Activated CD8-positive, alpha-beta memory T cell treated with anti-CD3 and anti-CD28 coated beads, Interleukin-2, amount 50 U/mL, for 1 hour (primary cell): ENCODE results near the gene IKZF5.

Experiments
- DNase-seq: peaks from one replicate; pipeline ENCODE4 v3.0.0-alpha.2; 2020; ENCODE audit errors: extremely low read depth

Gene IKZF5

DNA sequence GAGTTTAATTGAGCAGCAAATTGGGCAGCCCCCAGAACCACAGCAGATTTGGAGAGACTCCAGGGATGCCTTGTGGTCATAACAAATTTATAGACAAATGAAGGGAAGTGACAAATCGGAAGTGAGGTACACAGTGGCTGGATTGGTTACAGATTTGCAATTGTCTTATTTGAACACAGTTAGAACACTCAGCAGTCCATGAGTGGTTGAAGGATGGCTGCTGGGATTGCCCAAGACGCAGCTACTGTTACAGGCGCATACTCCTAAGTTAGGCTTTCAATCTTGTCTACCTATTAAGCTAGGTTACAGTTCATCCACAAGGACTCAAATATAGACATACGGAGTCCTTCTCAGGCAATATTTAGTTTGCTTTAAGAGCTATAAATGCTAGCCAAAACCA, 7.6 kb upstream of the IKZF5 start:
- DNase-seq = no peak

DNA sequence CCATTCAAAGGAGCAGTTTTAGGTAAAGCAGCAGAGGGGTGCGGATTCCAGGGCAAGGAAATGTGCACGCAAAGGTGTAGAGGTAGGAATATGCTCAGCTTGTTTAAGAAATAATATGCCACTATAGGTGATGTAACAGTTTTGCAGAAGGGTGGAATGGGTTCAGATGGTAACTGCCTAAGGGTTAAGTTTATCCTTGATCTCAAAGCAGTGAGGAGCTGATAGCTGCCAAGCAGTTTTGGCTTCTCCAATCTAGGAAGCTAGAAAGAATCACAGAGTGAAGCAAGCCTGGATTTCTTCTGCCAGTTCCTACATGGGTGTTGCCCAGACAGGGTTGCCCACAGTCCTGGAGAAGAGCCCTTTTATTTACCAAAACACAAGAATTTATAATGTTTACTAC, 6.2 kb upstream of the IKZF5 start:
- no peak for DNase-seq

- DNase-seq = no peak
These were observed 5.1 kb upstream of the IKZF5 start for GRCh38 chr10:123013456-123014419.

DNA sequence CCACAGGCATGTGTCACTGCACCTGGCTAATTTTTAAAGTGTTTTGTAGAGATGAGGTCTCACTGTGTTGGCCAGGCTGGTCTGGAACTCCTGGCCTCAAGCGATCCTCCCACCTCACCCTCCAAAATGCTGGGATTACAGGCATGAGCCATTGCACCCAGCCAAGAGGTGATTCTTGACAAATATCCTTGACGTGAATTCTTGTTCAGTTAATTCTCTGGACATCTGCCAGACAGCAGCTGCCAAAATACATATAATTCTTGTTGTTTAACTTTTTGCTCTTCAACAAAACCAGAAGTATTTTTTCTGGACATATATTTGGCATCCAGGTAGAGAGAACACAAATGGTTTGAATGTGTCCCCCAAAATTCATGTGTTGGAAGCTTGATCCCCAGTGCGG, 3.4 kb upstream of the IKZF5 start:
- no peak for DNase-seq

GRCh38 chr10:123009105-123009820, 668 bp upstream of the IKZF5 start:
- no peak for DNase-seq

- no peak for DNase-seq
These were observed 839 bp downstream of the IKZF5 start for GRCh38 chr10:123007558-123008354.

GRCh38 chr10:123004298-123004697, 4.3 kb downstream of the IKZF5 start:
- no peak for DNase-seq

GRCh38 chr10:123001370-123001769, 7.2 kb downstream of the IKZF5 start:
- DNase-seq = no peak

DNA sequence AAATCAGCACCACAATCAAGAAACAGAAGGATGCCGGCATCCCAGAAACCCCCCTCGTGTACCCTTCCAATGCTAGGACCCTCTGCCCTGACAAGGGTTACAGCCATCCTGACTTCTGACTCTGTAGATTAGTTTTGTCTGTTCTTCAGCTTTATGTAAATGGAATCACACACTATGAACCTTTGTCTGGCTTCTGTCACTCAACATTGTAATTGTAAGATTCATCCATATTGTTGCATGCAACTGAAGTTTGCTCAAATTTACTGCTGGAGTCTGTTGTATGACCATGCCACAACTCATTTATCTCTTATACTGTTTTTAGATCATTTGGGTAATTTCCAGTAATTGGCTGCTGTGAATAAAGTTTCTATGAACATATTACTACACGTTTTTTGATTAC, 8.4 kb downstream of the IKZF5 start:
- DNase-seq = no peak

DNA sequence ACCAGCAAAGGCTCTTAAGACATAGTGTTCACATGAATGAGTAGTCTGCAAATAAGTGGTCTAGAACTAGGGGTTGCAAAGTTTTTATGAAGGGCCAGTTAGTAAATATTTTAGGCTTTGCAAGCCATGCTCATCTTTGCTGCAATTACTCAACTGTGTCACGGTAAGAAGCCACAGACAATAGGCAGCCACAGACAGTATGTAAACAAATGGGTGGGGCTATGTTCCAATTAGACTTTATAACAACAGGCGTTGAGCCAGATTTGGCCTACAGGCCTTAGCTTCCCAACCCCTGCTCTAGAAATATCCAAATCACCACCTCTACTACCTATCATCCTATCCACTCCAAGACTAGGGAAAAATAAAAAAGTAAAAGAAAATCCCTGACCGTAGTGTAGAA, 9.2 kb downstream of the IKZF5 start:
- no peak for DNase-seq

DNA sequence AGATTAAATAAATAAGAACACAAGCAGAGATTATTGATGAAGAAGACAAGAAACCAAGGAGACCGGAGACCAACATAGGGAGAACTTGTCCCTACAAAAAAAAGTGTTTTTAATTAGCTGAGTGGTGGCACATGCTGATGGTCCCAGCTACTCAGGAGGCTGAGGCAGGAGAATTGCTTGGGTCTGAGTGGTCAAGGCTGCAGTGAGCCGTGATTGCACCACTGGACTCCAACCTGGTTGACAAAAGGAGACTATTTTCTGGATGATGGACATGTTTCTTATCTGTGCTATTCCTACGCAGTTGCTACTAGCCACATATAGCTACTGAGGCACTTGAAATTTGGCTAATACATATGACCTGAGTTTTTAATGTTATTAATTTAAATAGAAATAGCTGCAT, 9.7 kb downstream of the IKZF5 start:
- no peak for DNase-seq

GRCh38 chr10:122998360-122998917, 10.2 kb downstream of the IKZF5 start:
- no peak for DNase-seq

GRCh38 chr10:122997864-122998263, 10.7 kb downstream of the IKZF5 start:
- DNase-seq = no peak

DNA sequence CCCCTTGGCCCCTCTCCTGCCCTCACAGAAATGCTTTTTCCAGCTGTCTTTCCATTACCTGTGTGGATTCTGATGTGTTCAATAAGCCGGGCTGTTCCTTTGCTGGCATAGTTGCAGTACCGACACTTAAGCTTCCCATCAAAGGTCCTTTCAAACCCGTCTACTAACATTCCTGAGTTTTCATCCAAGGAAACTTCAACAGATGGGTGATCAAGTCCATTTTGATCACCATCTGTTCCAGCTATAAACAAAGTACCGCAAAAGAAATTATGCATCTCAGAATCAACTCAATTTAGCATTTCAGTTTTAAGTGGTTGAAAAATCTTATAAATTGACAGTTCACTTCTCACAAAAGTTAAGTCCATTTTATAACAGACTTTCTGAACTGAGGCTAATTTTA, 12.7 kb downstream of the IKZF5 start:
- no peak for DNase-seq

DNA sequence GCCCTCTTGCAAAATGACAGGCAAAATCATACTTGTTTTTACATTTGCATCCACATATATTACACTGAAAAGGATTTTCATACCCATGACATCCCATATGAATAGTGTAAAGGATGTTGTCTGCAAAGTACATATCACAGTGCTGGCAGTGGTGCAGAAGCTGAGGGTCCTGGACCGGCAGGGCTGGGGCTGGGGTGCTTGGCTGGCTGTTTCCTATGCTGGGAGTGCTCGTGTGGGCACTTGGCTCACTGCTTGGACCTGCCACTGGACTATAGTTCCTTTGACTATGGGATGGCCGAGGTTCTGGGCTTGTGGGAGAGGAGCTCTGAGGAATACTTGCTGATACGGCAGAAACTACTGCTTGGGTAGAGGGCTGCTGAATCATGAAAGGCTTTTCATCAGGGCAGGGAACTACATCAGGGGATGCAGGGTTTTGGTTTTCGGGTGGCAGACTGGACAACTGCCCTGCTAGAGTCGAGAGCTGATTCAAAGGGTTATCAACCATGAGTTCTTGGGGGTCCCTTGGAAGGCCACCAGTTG, 14.7 kb downstream of the IKZF5 start:
- no peak for DNase-seq

GRCh38 chr10:122992031-122992585, 16.5 kb downstream of the IKZF5 start:
- no peak for DNase-seq

DNA sequence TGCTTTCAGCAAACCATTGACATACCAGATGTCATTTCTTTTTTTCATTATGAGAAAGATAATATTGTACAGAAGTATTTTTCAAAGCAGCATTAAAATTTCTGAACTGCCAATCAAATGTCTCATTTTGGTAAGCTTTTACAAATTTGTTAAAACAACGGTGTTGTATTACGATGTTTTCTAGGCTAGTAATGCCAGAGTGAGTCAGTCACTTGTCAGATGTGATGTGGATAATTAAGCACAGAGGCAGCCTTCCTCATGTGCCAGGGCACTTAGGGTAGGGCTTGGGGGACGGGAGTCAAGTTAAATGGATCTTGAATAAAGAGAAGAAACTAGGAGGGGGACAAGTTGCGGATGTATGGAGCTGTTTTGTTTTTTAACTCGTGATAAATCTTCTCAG, 18.3 kb downstream of the IKZF5 start:
- DNase-seq = no peak

GRCh38 chr10:122988501-122988900, 20.1 kb downstream of the IKZF5 start:
- no peak for DNase-seq

DNA sequence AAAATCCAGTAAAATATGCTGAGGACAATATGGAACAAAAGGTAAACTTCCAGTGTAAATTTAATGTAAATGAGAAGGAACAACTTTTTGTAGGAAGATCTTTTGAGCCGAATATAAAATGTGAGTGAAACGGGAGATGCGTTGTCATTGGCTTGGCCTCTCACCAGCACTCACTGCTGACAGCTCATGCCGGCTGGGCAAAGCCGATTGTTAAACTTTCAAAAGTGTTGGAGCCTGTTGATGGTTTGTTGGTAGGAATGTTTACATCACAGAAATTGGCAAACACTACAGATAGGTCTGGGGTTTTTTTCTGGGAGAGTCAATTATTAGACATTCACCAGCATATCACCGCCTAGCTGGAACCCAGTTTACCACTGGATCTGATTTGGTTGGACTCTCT, 22.3 kb downstream of the IKZF5 start:
- DNase-seq = no peak

GRCh38 chr10:122984708-122985107, 23.9 kb downstream of the IKZF5 start:
- no peak for DNase-seq

DNA sequence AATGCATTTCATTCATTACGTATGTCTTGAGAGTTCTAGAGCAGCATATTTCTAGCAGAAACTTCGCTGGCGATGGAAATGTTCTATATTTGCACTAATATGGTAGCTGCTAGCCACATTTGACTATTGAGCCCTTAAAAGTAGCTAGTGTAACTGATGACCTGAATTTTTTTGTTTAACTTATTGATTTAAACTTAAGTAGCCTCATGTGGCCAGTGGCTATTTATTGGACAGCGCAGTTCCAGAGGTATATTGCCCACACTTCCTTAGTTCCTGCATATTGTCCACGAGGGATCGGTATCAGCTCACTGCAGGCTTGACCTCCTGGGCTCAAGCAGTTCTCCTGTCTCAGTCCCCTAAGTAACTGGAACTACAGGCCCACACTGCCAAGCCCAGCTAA, 24.7 kb downstream of the IKZF5 start:
- DNase-seq = no peak
